C4-2B (cell line): ENCODE data around the gene SPTLC2.

Source experiments
- ZFX ChIP-seq: fragments of 450-650 bp; IDR thresholded peaks from 2 replicates; pipeline ENCODE4 v1.6.1; 2017
- TF ChIP-seq, protein P1 (sequence below): fragments of 450-650 bp; conservative IDR thresholded peaks from 2 replicates; pipeline ENCODE4 v1.5.1; 2017; ENCODE audit warnings: mild to moderate bottlenecking

DNA sequence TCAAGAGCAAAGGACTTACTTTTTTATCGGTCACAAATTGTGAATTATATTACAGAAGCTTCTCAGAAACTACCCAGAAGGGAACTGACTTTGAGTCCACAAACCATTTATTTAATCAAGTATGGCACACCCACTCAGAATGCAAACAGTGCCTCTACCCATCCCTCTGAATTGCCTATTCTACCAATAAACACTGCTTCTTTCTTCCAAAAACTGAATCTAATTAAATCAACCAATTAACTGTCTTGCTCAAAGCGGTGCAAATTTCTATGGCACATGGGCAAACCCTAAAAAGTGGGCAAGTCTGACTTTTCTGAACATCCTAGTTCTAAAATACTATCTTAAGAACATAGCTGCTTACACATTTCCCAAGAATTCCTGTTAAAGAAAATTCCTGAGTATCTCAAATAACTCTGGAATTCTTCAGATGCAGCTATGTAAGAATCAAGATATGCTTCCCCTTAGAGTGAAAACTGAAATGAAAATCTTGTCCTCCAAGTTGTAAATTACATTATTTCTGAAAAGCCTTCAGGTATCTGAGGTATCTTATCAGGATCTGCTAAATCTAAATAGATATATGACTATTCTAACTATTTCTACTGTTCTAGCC, 4.3 kb downstream of the SPTLC2 start:
- TF ChIP-seq, protein P1, sequence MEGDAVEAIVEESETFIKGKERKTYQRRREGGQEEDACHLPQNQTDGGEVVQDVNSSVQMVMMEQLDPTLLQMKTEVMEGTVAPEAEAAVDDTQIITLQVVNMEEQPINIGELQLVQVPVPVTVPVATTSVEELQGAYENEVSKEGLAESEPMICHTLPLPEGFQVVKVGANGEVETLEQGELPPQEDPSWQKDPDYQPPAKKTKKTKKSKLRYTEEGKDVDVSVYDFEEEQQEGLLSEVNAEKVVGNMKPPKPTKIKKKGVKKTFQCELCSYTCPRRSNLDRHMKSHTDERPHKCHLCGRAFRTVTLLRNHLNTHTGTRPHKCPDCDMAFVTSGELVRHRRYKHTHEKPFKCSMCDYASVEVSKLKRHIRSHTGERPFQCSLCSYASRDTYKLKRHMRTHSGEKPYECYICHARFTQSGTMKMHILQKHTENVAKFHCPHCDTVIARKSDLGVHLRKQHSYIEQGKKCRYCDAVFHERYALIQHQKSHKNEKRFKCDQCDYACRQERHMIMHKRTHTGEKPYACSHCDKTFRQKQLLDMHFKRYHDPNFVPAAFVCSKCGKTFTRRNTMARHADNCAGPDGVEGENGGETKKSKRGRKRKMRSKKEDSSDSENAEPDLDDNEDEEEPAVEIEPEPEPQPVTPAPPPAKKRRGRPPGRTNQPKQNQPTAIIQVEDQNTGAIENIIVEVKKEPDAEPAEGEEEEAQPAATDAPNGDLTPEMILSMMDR: no peak
- TF ChIP-seq ZFX: no peak
